Stimulated activated CD8-positive, alpha-beta memory T cell treated with anti-CD3 and anti-CD28 coated beads, Interleukin-2, amount 100 ng/mL, for 48 hours (primary cell): ENCODE data around the gene SESN1.

Experiments used
- DNase-seq, 2 donors: peaks; one replicate each; pipeline ENCODE4 v3.0.0-alpha.2; 2020; ENCODE audit warnings: low read depth in 2 of 2

The SESN1 gene

DNA sequence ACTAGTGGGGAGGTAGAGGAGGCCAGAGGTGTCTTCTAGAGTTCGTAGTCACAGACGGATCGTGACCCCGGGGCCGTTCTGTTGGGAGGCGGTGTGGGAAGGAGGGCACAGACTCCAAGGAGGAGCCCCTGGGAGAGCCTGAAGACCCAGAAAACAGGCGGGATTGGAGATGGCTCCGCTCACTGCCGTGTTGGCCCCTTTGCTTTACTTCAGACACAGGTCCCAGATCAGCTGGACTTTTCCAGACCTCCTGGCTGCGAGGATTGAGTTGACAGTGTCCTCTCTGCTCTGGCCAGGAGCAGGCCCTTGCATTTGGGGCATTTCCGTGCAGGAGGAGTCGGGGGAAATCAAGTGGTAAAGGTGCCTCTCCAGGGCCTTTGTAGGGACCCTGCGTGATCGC lies 133.6 kb downstream of the SESN1 start:
- no peak for DNase-seq

DNA sequence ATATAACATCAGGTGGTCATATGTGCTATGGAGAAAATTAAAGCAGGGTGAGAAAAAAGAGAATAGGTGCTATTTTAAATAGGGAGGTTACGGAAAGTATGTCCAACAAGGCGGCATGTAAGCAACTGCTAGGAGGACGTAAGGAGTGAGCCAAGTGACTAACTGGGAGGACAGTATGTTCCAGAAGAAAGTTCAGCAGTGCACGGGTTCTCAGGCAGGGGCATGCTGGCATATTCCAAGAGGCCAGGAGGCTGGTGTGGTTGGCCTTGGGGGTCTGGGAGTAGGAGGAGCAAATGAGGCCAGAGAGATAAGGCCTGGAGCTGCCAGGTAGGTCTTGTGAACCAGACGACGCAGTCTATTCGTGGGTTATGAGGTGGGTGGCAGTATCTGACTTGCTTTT lies 134.0 kb downstream of the SESN1 start:
- DNase-seq: no peak

DNA sequence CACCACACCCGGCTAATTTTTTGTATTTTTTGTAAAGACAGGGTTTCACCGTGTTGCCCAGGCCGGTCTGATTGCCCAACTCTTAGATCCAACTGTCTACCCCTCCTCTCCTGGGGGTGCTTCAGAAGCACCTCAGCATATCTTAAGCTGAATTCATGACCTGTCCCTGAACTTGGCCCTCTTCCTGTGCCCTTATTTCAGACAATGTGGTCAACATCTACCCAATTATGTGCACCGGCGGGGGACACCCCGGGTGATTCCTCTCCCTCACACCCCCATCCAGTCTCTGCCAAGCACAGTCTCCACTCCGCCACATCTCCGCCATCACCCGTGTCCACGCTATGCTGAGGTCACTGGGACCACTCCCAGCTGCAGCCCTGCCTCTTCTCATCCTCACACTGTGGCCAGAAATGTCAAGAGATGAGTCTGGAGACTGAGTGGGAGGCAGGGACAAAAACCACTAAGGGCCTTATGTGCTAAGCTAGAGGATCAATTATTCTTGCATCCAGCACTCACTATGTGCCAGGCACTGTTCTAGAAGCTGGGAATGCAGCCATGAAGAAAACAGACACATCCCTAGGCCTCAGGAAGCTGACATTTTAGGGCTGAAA lies 134.6 kb downstream of the SESN1 start:
- DNase-seq: no peak

GRCh38 chr6:108958900-108959770 lies 135.5 kb downstream of the SESN1 start:
- DNase-seq: no peak

GRCh38 chr6:108957221-108957620 lies 137.4 kb downstream of the SESN1 start:
- DNase-seq: no peak

DNA sequence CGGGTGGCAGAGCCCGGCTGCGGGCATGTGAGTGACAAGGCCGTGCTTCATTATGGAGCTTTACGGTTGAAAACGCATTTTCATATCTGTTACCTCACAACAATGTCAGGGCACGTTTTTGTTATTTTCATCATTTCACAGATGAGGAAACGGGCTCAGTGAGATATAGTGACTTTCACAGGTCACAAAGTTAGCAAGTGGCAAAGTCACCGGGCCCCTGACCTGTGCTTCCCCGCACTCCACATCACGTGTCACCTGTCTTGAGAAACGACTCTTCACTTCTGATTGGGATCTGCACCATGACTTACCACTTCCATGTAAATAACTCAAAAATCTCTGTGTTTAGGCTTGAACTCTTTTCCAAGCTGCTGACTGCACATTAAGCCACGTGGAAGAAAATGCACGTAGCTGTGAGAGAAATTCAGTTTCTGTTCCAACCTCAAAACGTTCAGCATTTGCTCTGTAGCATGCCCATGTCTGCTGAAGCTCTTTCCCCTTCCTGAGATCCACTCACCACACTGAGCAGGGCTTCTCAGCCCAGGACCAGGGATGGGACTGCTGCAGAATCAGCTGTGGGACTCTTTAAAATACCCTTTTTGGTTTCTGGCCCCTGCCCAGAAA lies 139.2 kb downstream of the SESN1 start:
- DNase-seq: no peak

DNA sequence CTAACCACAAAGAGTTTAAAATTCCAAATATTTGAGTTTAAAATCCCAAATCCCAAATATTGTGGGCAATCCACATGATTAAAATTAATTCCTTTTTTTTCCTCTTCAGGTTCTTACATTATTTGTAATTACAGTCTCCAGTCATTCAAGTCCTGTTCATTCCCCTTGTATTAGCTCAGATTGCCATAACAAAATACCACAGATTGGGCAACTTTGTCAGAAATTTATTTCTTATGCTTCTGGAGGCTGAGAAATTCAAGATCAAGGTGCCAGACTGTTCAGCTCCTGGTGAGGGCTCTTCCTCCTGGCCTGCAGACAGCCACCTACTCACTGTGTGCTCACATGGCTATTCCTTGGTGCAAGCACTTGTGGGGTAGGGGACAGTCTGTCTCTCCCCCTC lies 141.0 kb downstream of the SESN1 start:
- no peak for DNase-seq

- no peak for DNase-seq
These were observed 141.7 kb downstream of the SESN1 start for GRCh38 chr6:108952776-108953486.

DNA sequence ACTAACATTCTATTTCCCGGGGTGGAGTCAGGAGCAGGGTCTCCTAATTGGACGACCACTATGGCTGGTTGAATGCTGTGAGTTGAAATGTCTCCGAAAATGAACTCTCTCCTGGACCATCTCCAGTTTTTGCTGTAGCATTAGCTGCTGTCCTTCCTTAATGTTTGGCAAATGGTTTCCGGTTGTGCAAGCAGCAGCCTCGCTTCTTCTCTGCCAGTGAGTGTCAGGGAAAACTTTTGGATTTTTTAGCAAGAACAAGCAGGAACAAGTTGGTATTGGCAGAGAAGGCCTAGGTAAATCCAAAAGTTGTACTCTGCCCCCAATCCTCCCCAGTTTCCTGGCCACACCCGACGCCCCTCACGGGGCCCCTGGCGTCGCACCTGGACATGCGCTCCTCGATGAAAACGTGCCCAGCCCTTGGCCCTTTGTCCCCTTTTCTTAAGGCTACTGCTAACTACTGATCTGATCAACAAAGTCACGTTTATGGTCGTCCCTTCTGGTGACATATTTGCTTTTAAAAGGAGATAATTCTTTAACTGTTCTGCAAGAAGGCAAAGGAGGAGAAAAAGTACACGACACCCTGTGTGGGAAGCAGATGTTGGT lies 143.2 kb downstream of the SESN1 start:
- DNase-seq: no peak

GRCh38 chr6:108948181-108948661 lies 146.4 kb downstream of the SESN1 start:
- DNase-seq: no peak

DNA sequence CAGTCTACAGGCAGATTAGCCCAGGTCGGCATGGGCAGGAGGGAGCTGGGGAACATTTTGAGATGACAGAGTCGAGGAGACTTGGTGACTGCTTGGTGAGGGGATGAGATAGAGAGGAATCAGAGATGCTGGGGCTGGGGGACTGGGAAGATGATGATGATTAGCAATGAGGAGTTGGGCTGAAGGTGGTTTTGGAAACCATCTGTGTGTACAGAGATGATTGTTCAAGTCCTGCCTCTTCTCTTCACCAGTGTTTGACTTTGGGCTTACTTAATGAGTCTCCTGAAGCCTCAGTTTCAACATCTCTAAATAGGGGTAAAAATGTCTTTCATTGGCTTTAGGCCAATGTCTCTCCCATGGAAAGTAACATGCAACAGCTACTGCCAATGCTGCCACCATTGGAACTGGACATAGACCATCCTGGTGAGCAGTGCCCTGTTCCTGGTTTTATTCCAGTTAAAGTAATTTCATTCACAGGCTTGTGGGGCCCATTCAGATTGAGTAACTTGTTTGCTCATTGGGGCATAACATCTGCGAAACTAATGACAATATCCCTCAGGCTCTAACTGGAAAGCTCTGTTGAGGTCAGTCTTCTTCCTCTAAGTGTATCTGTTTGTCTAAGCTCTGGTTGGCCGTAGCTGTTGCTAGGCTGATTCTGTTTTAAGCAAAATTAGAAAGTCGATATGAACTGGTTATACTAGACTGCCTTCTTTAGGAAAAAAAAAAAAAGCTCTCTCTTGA lies 147.4 kb downstream of the SESN1 start:
- DNase-seq: no peak

DNA sequence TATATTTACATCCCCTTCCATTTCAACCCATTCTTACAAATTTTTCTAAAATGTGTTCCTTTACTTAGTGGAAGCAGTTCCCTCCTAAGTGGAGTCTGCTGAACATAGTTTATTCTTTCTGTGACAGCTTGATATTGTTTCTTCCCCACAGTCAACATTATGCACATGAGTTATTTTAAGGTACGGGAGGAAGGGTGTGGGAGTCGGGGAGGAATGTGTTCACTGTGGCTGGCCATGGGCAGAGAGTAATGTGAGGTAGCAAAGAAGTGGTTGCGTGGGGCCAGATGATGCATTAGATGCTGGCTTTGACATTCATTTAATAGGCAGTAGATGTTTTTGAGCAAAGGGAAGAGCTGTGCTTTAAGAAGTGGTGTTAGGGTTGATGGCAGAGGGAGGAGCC lies 148.0 kb downstream of the SESN1 start:
- no peak for DNase-seq

- DNase-seq: no peak
These were observed 148.9 kb downstream of the SESN1 start for GRCh38 chr6:108945681-108946159.

DNA sequence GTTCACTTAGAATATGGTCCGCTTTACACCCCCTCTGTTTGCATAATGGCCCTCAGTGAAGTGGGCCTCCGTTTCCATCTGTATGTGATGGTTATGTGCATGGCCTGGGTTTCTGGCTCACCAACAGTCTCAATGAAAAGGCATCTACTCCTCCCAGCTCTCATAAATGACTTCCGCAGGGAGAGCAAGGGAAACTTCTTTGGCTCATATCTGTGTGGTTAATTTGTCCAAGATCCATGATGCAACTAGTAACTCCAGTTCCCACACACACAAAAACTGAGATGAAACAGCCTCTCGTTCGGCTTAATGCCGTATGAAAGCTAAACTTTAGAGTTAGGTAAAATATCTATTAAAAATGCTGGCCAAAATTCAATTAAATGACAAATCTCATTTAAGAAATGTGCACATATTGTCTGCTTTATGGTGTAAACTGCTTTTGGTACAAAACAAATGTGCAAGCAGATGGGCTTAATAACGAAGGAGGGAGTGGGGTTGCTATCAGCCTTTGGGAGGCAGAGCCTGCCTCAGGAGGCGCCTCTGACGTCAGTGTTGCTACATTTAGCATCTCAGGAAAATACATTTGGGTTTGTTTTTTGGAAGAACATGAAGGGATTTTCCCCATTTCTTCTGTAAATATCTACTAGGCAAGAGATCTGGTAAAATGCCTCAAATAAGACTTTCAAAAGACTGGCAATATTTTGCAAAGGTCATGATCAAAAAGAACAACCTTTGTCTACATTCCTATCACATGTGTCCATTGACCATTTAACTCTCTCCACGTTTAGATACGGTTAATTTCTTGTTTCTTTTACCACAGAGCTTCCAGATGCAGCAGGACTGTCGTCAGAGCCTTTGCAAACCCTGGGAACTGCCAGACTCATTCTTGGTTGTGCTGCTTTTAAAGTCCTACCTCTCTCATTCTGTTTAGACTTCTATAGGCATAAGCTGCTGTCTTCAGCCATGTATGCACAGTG lies 149.7 kb downstream of the SESN1 start:
- DNase-seq: no peak

DNA sequence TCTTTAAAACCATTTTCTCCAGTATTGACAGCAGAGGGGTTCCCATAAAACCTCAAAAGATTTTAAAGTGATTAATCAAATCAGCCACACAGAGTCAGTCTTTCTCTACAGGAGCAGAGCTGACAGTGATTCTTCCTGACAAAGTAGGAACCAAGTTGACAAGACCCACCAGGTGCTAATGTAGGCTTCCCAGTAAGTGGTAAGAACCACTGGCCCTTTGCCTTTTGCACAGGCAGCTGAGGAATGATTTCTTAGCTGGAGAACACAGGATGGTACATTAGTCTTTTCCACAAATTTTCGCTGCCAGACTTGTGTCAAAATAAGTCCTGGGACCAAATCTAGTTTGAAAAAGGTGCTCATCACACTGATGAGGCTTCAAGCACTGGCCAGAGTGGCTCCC lies 150.6 kb downstream of the SESN1 start:
- DNase-seq: no peak

GRCh38 chr6:108942556-108943492 lies 151.8 kb downstream of the SESN1 start:
- DNase-seq: peak; percentile 19 to 38

DNA sequence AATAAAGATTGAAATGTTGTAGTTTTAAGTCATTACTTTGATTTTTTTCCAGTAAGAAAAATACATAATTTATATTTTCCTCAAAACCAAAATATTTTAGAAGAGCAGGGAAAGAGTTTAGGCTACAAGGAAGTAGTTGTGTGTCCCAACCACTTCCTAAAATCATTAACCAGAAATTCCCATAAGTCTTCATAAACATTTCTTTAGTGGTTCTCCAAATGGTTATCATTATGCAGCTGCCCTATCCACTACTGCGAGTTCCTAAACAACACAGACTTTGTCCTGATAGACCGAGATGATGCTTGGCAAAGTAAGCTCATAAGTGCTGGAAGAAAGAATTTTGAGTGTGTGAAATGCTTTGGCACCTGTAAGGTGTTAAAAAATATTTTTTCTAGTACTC lies 152.8 kb downstream of the SESN1 start:
- DNase-seq: no peak

DNA sequence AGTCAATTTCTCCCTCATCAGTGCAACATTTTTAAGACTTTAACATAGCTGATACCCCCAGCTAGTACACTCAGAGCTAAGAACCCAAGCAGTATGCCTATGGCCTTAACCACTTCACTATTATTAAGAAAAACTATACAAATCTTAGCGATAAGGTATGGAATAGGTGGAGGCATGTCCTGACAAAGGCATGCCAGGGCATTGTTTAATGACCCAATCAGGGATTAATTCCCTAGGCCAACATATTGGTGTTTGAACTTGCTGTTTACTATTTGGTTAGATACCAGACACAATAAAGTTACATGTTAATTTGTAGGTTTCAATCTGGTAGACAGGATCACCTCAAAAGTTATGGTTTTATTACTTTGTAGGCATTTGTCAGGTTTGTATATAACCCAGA lies 153.4 kb downstream of the SESN1 start:
- DNase-seq: no peak

DNA sequence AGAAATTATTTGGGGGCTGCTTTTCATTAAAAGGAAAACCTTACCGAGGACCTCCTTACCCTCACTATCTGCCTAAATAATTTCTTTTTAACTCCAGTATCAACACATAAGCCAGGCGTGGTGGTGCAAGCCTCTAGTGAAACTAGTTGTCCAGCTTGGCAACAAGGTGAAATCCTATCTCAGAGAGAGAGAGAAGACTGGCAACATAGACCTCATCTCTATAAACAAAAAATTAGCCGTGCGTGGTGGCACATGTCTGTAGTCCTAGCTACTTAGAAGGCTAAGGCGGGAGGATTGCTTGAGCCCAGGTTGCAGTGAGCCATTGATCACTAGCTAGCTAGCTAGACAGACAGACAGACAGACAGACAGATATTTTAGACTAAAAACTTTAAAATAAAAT lies 153.9 kb downstream of the SESN1 start:
- DNase-seq: no peak
